ENCODE data around the gene RTEL1. TPM values are rescaled to one million over a fixed set of nuclear protein-coding genes. Genes with fewer than 3 reads are reported as not detected.
"Not testable (repeated sequence)": the region's sequence is repeated elsewhere in the genome, so short reads cannot be mapped to it uniquely, and the experiment has no call there.

The RTEL1 gene
- total RNA-seq, 2 experiments from 2014 or later = 43.9 to 44.8 TPM

- no peaks in the 10 kb centered on the region for H3K27me3 Mint-ChIP-seq
- DNase-seq = no peak
- H3K4me3 Mint-ChIP-seq = no peak overlapping the region
- H3K27ac Mint-ChIP-seq = no peak overlapping the region
- H3K4me1 Mint-ChIP-seq = peaks cover 26% of the 10 kb centered on the region
- peaks cover 17% of the 10 kb centered on the region for H3K36me3 Mint-ChIP-seq
- H3K9me3 Mint-ChIP-seq = no peaks in the 10 kb centered on the region
Observed at GRCh38 chr20:63624486-63624885, 33.6 kb upstream of the RTEL1 start.

GRCh38 chr20:63625771-63626423 is 32.2 kb upstream of the RTEL1 start:
- H3K27me3 Mint-ChIP-seq = no peaks in the 10 kb centered on the region
- H3K36me3 Mint-ChIP-seq = peaks cover 24% of the 10 kb centered on the region
- peak overlapping the region; percentile 84 for H3K4me3 Mint-ChIP-seq
- H3K27ac Mint-ChIP-seq = peak overlapping the region; percentile 93
- peak; percentile 37 for DNase-seq
- H3K4me1 Mint-ChIP-seq = peaks cover 34% of the 10 kb centered on the region
- no peaks in the 10 kb centered on the region for H3K9me3 Mint-ChIP-seq

- Mint-ChIP-seq H3K27ac (peak within 1 kb of the TSS; percentile 93), H3K4me1 (peaks cover 38% of the 10 kb centered on the region), H3K4me3 (peak within 1 kb of the TSS; percentile 96), H3K36me3 (peaks cover 26% of the 10 kb centered on the region), H3K27me3 (no peaks in the 10 kb centered on the region), H3K9me3 (no peaks in the 10 kb centered on the region)
- peak; percentile 79 for DNase-seq
Observed at GRCh38 chr20:63626424-63627128, 31.5 kb upstream of the RTEL1 start, which contains the start of gene GMEB2. Gene GMEB2 (minus strand): TSS chr20:63627101. CDS start chr20:63619397, 7,704 bp downstream.

GRCh38 chr20:63627129-63627750 is 30.9 kb upstream of the RTEL1 start:
- Mint-ChIP-seq H3K27me3 (no peaks in the 10 kb centered on the region), H3K4me3 (peak overlapping the region; percentile 96), H3K9me3 (no peaks in the 10 kb centered on the region), H3K4me1 (peaks cover 39% of the 10 kb centered on the region), H3K36me3 (peaks cover 27% of the 10 kb centered on the region), H3K27ac (peak overlapping the region; percentile 93)
- peak; percentile 96 for DNase-seq

GRCh38 chr20:63627751-63628245 is 30.3 kb upstream of the RTEL1 start:
- H3K27ac Mint-ChIP-seq = peak overlapping the region; percentile 93
- H3K4me1 Mint-ChIP-seq = peaks cover 36% of the 10 kb centered on the region
- H3K27me3 Mint-ChIP-seq = no peaks in the 10 kb centered on the region
- H3K9me3 Mint-ChIP-seq = no peaks in the 10 kb centered on the region
- H3K4me3 Mint-ChIP-seq = peak overlapping the region; percentile 96
- no peak for DNase-seq
- H3K36me3 Mint-ChIP-seq = peaks cover 27% of the 10 kb centered on the region

- H3K27me3 Mint-ChIP-seq = no peaks in the 10 kb centered on the region
- H3K27ac Mint-ChIP-seq = peak overlapping the region; percentile 93
- peaks cover 39% of the 10 kb centered on the region for H3K4me1 Mint-ChIP-seq
- DNase-seq = peak; percentile 76
- peaks cover 25% of the 10 kb centered on the region for H3K36me3 Mint-ChIP-seq
- no peaks in the 10 kb centered on the region for H3K9me3 Mint-ChIP-seq
- peak overlapping the region; percentile 96 for H3K4me3 Mint-ChIP-seq
Observed at GRCh38 chr20:63628246-63628975, 29.7 kb upstream of the RTEL1 start.

- not testable (repeated sequence) for DNase-seq, H3K4me3 Mint-ChIP-seq, H3K9me3 Mint-ChIP-seq, H3K27me3 Mint-ChIP-seq
- H3K4me1 Mint-ChIP-seq = peaks cover 52% of the 10 kb centered on the region
- peak overlapping the region; percentile 39 for H3K27ac Mint-ChIP-seq
- H3K36me3 Mint-ChIP-seq = peaks cover 22% of the 10 kb centered on the region
Observed at GRCh38 chr20:63630956-63631355, 27.2 kb upstream of the RTEL1 start.

- H3K4me3 Mint-ChIP-seq, H3K27me3 Mint-ChIP-seq, H3K9me3 Mint-ChIP-seq, DNase-seq: not testable (repeated sequence)
- Mint-ChIP-seq H3K4me1 (peaks cover 53% of the 10 kb centered on the region), H3K36me3 (peaks cover 22% of the 10 kb centered on the region), H3K27ac (peak overlapping the region; percentile 39)
Observed at GRCh38 chr20:63631426-63631825, 26.7 kb upstream of the RTEL1 start.

GRCh38 chr20:63633732-63634131 is 24.4 kb upstream of the RTEL1 start:
- no peaks in the 10 kb centered on the region for H3K27me3 Mint-ChIP-seq
- no peak overlapping the region for H3K4me3 Mint-ChIP-seq
- peaks cover 65% of the 10 kb centered on the region for H3K4me1 Mint-ChIP-seq
- peaks cover 18% of the 10 kb centered on the region for H3K36me3 Mint-ChIP-seq
- peak overlapping the region; percentile 39 for H3K27ac Mint-ChIP-seq
- H3K9me3 Mint-ChIP-seq = peaks cover 1% of the 10 kb centered on the region
- DNase-seq = no peak

- H3K4me3 Mint-ChIP-seq = peak overlapping the region; percentile 50
- H3K9me3 Mint-ChIP-seq = peaks cover 1% of the 10 kb centered on the region
- H3K27me3 Mint-ChIP-seq = no peaks in the 10 kb centered on the region
- DNase-seq = peak; percentile 75
- peaks cover 64% of the 10 kb centered on the region for H3K4me1 Mint-ChIP-seq
- H3K27ac Mint-ChIP-seq = peak overlapping the region; percentile 89
- H3K36me3 Mint-ChIP-seq = peaks cover 5% of the 10 kb centered on the region
Observed at GRCh38 chr20:63635431-63636141, 22.5 kb upstream of the RTEL1 start.

GRCh38 chr20:63636752-63637628 is 21.1 kb upstream of the RTEL1 start:
- Mint-ChIP-seq H3K4me1 (peaks cover 56% of the 10 kb centered on the region), H3K27ac (peak overlapping the region; percentile 65), H3K36me3 (peaks cover 3% of the 10 kb centered on the region), H3K4me3 (no peak overlapping the region), H3K27me3 (no peaks in the 10 kb centered on the region), H3K9me3 (peaks cover 1% of the 10 kb centered on the region)
- no peak for DNase-seq

- Mint-ChIP-seq H3K9me3 (peaks cover 1% of the 10 kb centered on the region), H3K4me3 (peak overlapping the region; percentile 92), H3K27me3 (no peaks in the 10 kb centered on the region), H3K4me1 (peaks cover 46% of the 10 kb centered on the region), H3K36me3 (peaks cover 3% of the 10 kb centered on the region), H3K27ac (peak overlapping the region; percentile 98)
- peak; percentile 81 for DNase-seq
Observed at GRCh38 chr20:63639093-63639975, 18.8 kb upstream of the RTEL1 start.

GRCh38 chr20:63640086-63640485 is 18.0 kb upstream of the RTEL1 start:
- Mint-ChIP-seq H3K27me3 (no peaks in the 10 kb centered on the region), H3K9me3 (peaks cover 1% of the 10 kb centered on the region), H3K36me3 (peaks cover 3% of the 10 kb centered on the region), H3K4me1 (peaks cover 40% of the 10 kb centered on the region), H3K27ac (peak overlapping the region; percentile 98), H3K4me3 (peak overlapping the region; percentile 92)
- DNase-seq = no peak
